HepG2 (cell line): ENCODE results near the gene GPATCH4. TPM values are rescaled to one million over a fixed set of nuclear protein-coding genes. Genes with fewer than 3 reads are reported as not detected.

Experiments
- AFF4 ChIP-seq: sonication (generic); formaldehyde crosslinking; IDR thresholded peaks from 2 replicates; pipeline ENCODE4 v1.4.0; 2020; ENCODE audit warnings: missing genetic modification reagents
- ATF4 ChIP-seq, 2 experiments: fragments of 450-650 bp in 1 of 2; sonication (generic) in 1 of 2; formaldehyde crosslinking; IDR thresholded peaks; 2 replicates each; pipeline versions ENCODE4 v1.5.0 to v1.8.0; 2020 to 2022; ENCODE audit warnings: mild to moderate bottlenecking in 1 of 2, missing genetic modification reagents in 1 of 2
- BORCS8-MEF2B ChIP-seq: sonication (generic); formaldehyde crosslinking; IDR thresholded peaks from 2 replicates; pipeline ENCODE4 v1.8.0; 2022; ENCODE audit warnings: mild to moderate bottlenecking, missing genetic modification reagents
- CTCF ChIP-seq: sonication (generic); formaldehyde crosslinking; IDR thresholded peaks from 2 replicates; pipeline ENCODE4 v1.5.0; 2020; ENCODE audit warnings: mild to moderate bottlenecking, missing genetic modification reagents, moderate library complexity
- GATAD2A ChIP-seq: IDR thresholded peaks from 2 replicates; pipeline ENCODE4 v1.6.1; 2016
- HDAC2 ChIP-seq: sonication (generic); formaldehyde crosslinking; IDR thresholded peaks from 2 replicates; pipeline ENCODE4 v1.4.0; 2020; ENCODE audit warnings: missing genetic modification reagents
- KDM3A ChIP-seq: IDR thresholded peaks from 2 replicates; pipeline ENCODE4 v1.6.1; 2018; ENCODE audit warnings: low read depth, missing compliant biosample characterization
- MIXL1 ChIP-seq: IDR thresholded peaks from 2 replicates; pipeline ENCODE4 v1.6.1; 2016
- NONO ChIP-seq, 2 experiments: fragments of 450-650 bp in 1 of 2; sonication (generic) in 1 of 2; formaldehyde crosslinking in 1 of 2; IDR thresholded peaks in 1 of 2; conservative IDR thresholded peaks in 1 of 2; 2 replicates each; pipeline versions ENCODE4 v1.6.1 to v1.8.0; 2017 to 2022; ENCODE audit warnings: mild to moderate bottlenecking in 1 of 2, missing genetic modification reagents in 1 of 2, moderate library complexity in 1 of 2
- NR2F1 ChIP-seq, 2 experiments: fragments of 450-650 bp in 1 of 2; formaldehyde crosslinking in 1 of 2; IDR thresholded peaks; 2 replicates each; pipeline versions ENCODE4 v1.5.0 to v1.6.1; 2016 to 2020; ENCODE audit warnings: mild to moderate bottlenecking in 1 of 2, missing compliant biosample characterization in 1 of 2, missing genetic modification reagents in 1 of 2, moderate library complexity in 1 of 2
- PRDM4 ChIP-seq: sonication (generic); formaldehyde crosslinking; IDR thresholded peaks from 2 replicates; pipeline ENCODE4 v1.9.0; 2021; ENCODE audit warnings: missing genetic modification reagents, borderline replicate concordance
- SMC3 ChIP-seq: IDR thresholded peaks from 2 replicates; pipeline ENCODE4 v1.6.1; 2011; ENCODE audit warnings: low read length, improper control_type of control experiment
- STAG1 ChIP-seq: sonication (generic); formaldehyde crosslinking; IDR thresholded peaks from 2 replicates; pipeline ENCODE4 v1.4.0; 2020; ENCODE audit warnings: missing genetic modification reagents
- TARDBP ChIP-seq: sonication (generic); formaldehyde crosslinking; IDR thresholded peaks from 2 replicates; pipeline ENCODE4 v1.8.0; 2022; ENCODE audit warnings: mild to moderate bottlenecking, missing genetic modification reagents
- THAP11 ChIP-seq: IDR thresholded peaks from 2 replicates; pipeline ENCODE4 v1.6.1; 2016; ENCODE audit warnings: missing biosample characterization, missing genetic modification reagents
- XRCC5 ChIP-seq: fragments of 200-400 bp; formaldehyde crosslinking; optimal IDR thresholded peaks from 2 replicates; pipeline ENCODE3; 2017; ENCODE audit warnings: mild to moderate bottlenecking, low read length
- ZKSCAN8 ChIP-seq: IDR thresholded peaks from 2 replicates; pipeline ENCODE4 v1.6.1; 2016; ENCODE audit warnings: borderline replicate concordance, missing genetic modification reagents, missing compliant biosample characterization
- ZNF30 ChIP-seq: sonication (generic); formaldehyde crosslinking; IDR thresholded peaks from 2 replicates; pipeline ENCODE4 v1.5.0; 2020; ENCODE audit warnings: mild to moderate bottlenecking, missing genetic modification reagents
- ZNF614 ChIP-seq: IDR thresholded peaks from 2 replicates; pipeline ENCODE4 v1.6.1; 2018; ENCODE audit warnings: missing biosample characterization, missing genetic modification reagents, inconsistent platforms, borderline replicate concordance
- polyA plus RNA-seq, 8 experiments: library from polyadenylated mRNA; depleted of rRNA in 3 of 8; stranded (reverse) in 7 of 8; unstranded in 1 of 8; fragments of >200 nt; fragmentation: Illumina TruSeq in 4 of 8; extraction: Trizol in 4 of 8; gene quantifications; 2 replicates each; pipeline versions ENCODE4 v1.2.1 to v1.2.3, GENCODE V29; 2011 to 2016; ENCODE audit warnings: low read depth in 4 of 8, missing spikeins in 1 of 8, mixed read lengths in 1 of 8; ENCODE audit not compliant: insufficient read depth in 1 of 8
- total RNA-seq, 5 experiments: library from RNA; depleted of rRNA; stranded (reverse); fragments of >200 nt; fragmentation: Illumina TruSeq; extraction: Trizol; gene quantifications; 2 replicates each; pipeline ENCODE4 v1.2.3, GENCODE V29; 2016; ENCODE audit warnings: low read depth in 1 of 5

Gene GPATCH4
- total and polyA plus RNA-seq, 2 of the 13 experiments (the other 11 are each of a cell fraction or from before 2014, with no cell fraction given) = 19.2 to 37.9 TPM

- TF ChIP-seq ATF4 (CRISPR knock-in tag; IDR thresholded peaks at IDR 0.05) (0 out of 4 replicates have a peak, but pooled peaks of 1 of the 2 experiments have one; percentile 31), MIXL1 (no peak), STAG1 (peak; percentile 67), NR2F1 (CRISPR knock-in tag; IDR thresholded peaks at IDR 0.05) (no peak), PRDM4 (CRISPR knock-in tag) (no peak), ZKSCAN8 (CRISPR knock-in tag) (no peak), ZNF30 (CRISPR knock-in tag) (no peak), HDAC2 (0 out of 2 replicates have a peak, but pooled peaks have one; percentile 10), ZNF614 (CRISPR knock-in tag) (no peak), BORCS8-MEF2B (no peak), THAP11 (peak; percentile 56; the same call in 1 of the 2 replicates), KDM3A (CRISPR knock-in tag) (no peak), AFF4 (CRISPR knock-in tag) (no peak), GATAD2A (CRISPR knock-in tag) (peak; percentile 35; the same call in 1 of the 2 replicates), XRCC5 (peak; percentile 38), CTCF (CRISPR knock-in tag) (peak; percentile 86), TARDBP (no peak), SMC3 (peak; percentile 73), NONO (IDR thresholded peaks at IDR 0.05) (no peak), NONO (CRISPR knock-in tag; conservative IDR thresholded peaks at IDR 0.05) (no peak)
Observed at GRCh38 chr1:156608036-156608674, 6.9 kb upstream of the GPATCH4 start (continued).
